WTC11 (cell line): ENCODE results near the gene GOLGA6L2. TPM values are rescaled to one million over a fixed set of nuclear protein-coding genes. Genes with fewer than 3 reads are reported as not detected.

Experiments
- ATAC-seq: fragments of 200-7000 bp; cut with Tn5 transposase; 2 replicates; pipeline ENCODE4 v1.10.0; 2021; ENCODE audit warnings: mild to moderate bottlenecking, moderate library complexity
- CTCF ChIA-PET: fragments of 300-600 bp; sonication (Branson Sonifier 250); formaldehyde crosslinking; loops from one replicate; lab custom pipeline; 2021; ENCODE audit warnings: antibody characterized with exemption; lab: Charles Lee
- POLR2A ChIA-PET: fragments of 350-600 bp; sonication (Branson Sonifier 250); formaldehyde crosslinking; loops from one replicate; lab custom pipeline; 2021; ENCODE audit warnings: antibody characterized with exemption; lab: Charles Lee
- DNase-seq: peaks from one replicate; pipeline ENCODE4 v3.0.0; 2021; ENCODE audit warnings: low spot score
- H3K27ac Mint-ChIP-seq: 2 replicates; pipeline ENCODE4 v1.8.0; 2021; ENCODE audit warnings: mixed read lengths
- H3K27me3 Mint-ChIP-seq: 2 replicates; pipeline ENCODE4 v1.8.0; 2021; ENCODE audit warnings: low read depth, mild to moderate bottlenecking, moderate library complexity, mixed read lengths
- H3K36me3 Mint-ChIP-seq: 2 replicates; pipeline ENCODE4 v1.8.0; 2021; ENCODE audit warnings: mixed read lengths
- H3K4me1 Mint-ChIP-seq: 2 replicates; pipeline ENCODE4 v1.8.0; 2022; ENCODE audit warnings: mixed read lengths
- H3K4me3 Mint-ChIP-seq: 2 replicates; pipeline ENCODE4 v1.8.0; 2021; ENCODE audit warnings: mild to moderate bottlenecking, moderate library complexity, mixed read lengths
- H3K9me3 Mint-ChIP-seq: 2 replicates; pipeline ENCODE4 v1.8.0; 2021; ENCODE audit warnings: mixed read lengths
- FOXJ3 ChIP-seq: sonication (generic); formaldehyde crosslinking; IDR thresholded peaks from 2 replicates; pipeline ENCODE4 v1.9.0; 2021; ENCODE audit warnings: missing genetic modification reagents, mild to moderate bottlenecking, borderline replicate concordance
- FOXP1 ChIP-seq: sonication (generic); formaldehyde crosslinking; IDR thresholded peaks from 2 replicates; pipeline ENCODE4 v1.8.0; 2022; ENCODE audit warnings: missing genetic modification reagents, mild to moderate bottlenecking, moderate library complexity, borderline replicate concordance
- GRHL2 ChIP-seq: fragments of 250-450 bp; sonication (Bioruptor Pico); IDR thresholded peaks from 2 replicates; pipeline ENCODE4 v1.8.0; 2022; ENCODE audit warnings: mild to moderate bottlenecking, moderate library complexity; ENCODE audit not compliant: insufficient replicate concordance, severe bottlenecking
- HMGA2 ChIP-seq: fragments of 250-450 bp; sonication (Bioruptor Pico); IDR thresholded peaks from 2 replicates; pipeline ENCODE4 v1.4.0; 2021; ENCODE audit warnings: mild to moderate bottlenecking, moderate library complexity
- NFATC4 ChIP-seq: fragments of 250-450 bp; sonication (Bioruptor Pico); IDR thresholded peaks from 2 replicates; pipeline ENCODE4 v1.9.0; 2021; ENCODE audit warnings: mild to moderate bottlenecking
- NFYB ChIP-seq: sonication (generic); formaldehyde crosslinking; conservative IDR thresholded peaks from 2 replicates; pipeline ENCODE4 v1.8.0; 2022; ENCODE audit warnings: low read depth, missing genetic modification reagents
- NR1H2 ChIP-seq: sonication (generic); formaldehyde crosslinking; IDR thresholded peaks from 2 replicates; pipeline ENCODE4 v1.9.0; 2021; ENCODE audit warnings: mild to moderate bottlenecking, moderate library complexity, missing genetic modification reagents
- OVOL2 ChIP-seq: fragments of 250-450 bp; sonication (Bioruptor Pico); IDR thresholded peaks from 2 replicates; pipeline ENCODE4 v1.9.0; 2021; ENCODE audit warnings: mild to moderate bottlenecking, borderline replicate concordance
- TEAD1 ChIP-seq: sonication (generic); formaldehyde crosslinking; IDR thresholded peaks from 2 replicates; pipeline ENCODE4 v1.8.0; 2022; ENCODE audit warnings: mild to moderate bottlenecking, missing genetic modification reagents
- ZBTB21 ChIP-seq: sonication (generic); formaldehyde crosslinking; IDR thresholded peaks from 2 replicates; pipeline ENCODE4 v1.8.1; 2023; ENCODE audit warnings: mild to moderate bottlenecking, missing genetic modification reagents, borderline replicate concordance
- ZNF396 ChIP-seq: fragments of 250-450 bp; sonication (Bioruptor Pico); IDR thresholded peaks from 2 replicates; pipeline ENCODE4 v1.8.0; 2021; ENCODE audit warnings: mild to moderate bottlenecking, moderate library complexity, borderline replicate concordance
- total RNA-seq: library from RNA; stranded (reverse); gene quantifications from 3 replicates; pipeline ENCODE4 v1.2.3, GENCODE V29; 2021
- TF ChIP-seq, protein P1 (sequence below): sonication (generic); formaldehyde crosslinking; IDR thresholded peaks from 2 replicates; pipeline ENCODE4 v1.8.1; 2022; ENCODE audit warnings: mild to moderate bottlenecking, moderate library complexity, missing genetic modification reagents
- TF ChIP-seq, protein P2 (sequence below): sonication (generic); formaldehyde crosslinking; IDR thresholded peaks from 2 replicates; pipeline ENCODE4 v1.8.1; 2022; ENCODE audit warnings: missing genetic modification reagents, borderline replicate concordance
- TF ChIP-seq, protein P3 (sequence below): sonication (generic); formaldehyde crosslinking; IDR thresholded peaks from 2 replicates; pipeline ENCODE4 v1.8.0; 2022; ENCODE audit warnings: missing genetic modification reagents
- TF ChIP-seq, protein P4 (sequence below): sonication (generic); formaldehyde crosslinking; IDR thresholded peaks from 2 replicates; pipeline ENCODE4 v1.8.1; 2022; ENCODE audit warnings: low read depth, mild to moderate bottlenecking, moderate library complexity, missing genetic modification reagents, borderline replicate concordance

Gene GOLGA6L2
- total RNA-seq, 1 experiment from 2014 or later: not detected

DNA sequence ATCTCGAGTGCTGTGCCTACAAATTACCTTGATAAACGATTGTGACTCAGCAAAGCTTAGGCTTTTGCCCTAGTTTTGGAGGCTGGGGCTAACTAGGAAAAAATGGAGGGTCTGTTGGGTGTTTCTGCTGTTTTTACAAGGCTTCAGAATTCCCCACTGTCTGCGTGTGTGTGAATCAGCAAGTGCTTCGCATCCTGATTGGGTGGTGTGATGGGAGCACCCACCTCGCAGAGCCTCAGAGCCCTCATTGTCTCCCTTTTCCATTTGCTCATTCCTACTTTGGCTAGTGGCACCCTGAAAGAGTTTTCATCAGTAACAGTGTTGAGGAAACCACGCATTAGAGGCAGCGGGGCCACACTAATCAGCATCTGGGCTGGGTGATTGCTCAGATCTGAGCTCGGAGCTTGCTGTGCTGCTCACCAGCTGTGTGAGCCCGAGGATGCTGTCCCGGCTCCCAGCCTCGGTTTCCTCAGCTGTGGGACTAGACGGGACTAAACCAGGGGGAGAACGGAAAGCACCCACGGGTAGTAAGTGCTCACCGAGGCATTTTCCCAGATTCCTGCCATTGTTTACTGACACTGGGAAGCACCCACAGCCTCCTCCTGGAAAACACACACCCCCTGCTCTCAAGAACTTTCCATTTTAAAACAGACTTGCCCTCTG, 51.9 kb downstream of the GOLGA6L2 start:
- Mint-ChIP-seq H3K27me3 (peaks cover 2% of the 10 kb centered on the region; the same call in 1 of the 2 replicates), H3K27ac (no peak overlapping the region), H3K4me3 (no peak overlapping the region), H3K9me3 (peaks cover 20% of the 10 kb centered on the region), H3K36me3 (peaks cover 18% of the 10 kb centered on the region), H3K4me1 (peaks cover 10% of the 10 kb centered on the region)
- ChIA-PET CTCF (no interaction called here), POLR2A (no interaction called here)
- ATAC-seq (no peak), DNase-seq (no peak)
- TF ChIP-seq ZNF396 (CRISPR knock-in tag): no peak
- TF ChIP-seq NFYB (CRISPR knock-in tag): no peak
- TF ChIP-seq GRHL2 (CRISPR knock-in tag): no peak
- TF ChIP-seq, protein P1, sequence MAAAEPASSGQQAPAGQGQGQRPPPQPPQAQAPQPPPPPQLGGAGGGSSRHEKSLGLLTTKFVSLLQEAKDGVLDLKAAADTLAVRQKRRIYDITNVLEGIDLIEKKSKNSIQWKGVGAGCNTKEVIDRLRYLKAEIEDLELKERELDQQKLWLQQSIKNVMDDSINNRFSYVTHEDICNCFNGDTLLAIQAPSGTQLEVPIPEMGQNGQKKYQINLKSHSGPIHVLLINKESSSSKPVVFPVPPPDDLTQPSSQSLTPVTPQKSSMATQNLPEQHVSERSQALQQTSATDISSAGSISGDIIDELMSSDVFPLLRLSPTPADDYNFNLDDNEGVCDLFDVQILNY (CRISPR knock-in tag): no peak
- TF ChIP-seq, protein P2, sequence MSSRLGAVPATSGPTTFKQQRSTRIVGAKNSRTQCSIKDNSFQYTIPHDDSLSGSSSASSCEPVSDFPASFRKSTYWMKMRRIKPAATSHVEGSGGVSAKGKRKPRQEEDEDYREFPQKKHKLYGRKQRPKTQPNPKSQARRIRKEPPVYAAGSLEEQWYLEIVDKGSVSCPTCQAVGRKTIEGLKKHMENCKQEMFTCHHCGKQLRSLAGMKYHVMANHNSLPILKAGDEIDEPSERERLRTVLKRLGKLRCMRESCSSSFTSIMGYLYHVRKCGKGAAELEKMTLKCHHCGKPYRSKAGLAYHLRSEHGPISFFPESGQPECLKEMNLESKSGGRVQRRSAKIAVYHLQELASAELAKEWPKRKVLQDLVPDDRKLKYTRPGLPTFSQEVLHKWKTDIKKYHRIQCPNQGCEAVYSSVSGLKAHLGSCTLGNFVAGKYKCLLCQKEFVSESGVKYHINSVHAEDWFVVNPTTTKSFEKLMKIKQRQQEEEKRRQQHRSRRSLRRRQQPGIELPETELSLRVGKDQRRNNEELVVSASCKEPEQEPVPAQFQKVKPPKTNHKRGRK (CRISPR knock-in tag): no peak
- TF ChIP-seq HMGA2 (CRISPR knock-in tag): no peak
- TF ChIP-seq, protein P3, sequence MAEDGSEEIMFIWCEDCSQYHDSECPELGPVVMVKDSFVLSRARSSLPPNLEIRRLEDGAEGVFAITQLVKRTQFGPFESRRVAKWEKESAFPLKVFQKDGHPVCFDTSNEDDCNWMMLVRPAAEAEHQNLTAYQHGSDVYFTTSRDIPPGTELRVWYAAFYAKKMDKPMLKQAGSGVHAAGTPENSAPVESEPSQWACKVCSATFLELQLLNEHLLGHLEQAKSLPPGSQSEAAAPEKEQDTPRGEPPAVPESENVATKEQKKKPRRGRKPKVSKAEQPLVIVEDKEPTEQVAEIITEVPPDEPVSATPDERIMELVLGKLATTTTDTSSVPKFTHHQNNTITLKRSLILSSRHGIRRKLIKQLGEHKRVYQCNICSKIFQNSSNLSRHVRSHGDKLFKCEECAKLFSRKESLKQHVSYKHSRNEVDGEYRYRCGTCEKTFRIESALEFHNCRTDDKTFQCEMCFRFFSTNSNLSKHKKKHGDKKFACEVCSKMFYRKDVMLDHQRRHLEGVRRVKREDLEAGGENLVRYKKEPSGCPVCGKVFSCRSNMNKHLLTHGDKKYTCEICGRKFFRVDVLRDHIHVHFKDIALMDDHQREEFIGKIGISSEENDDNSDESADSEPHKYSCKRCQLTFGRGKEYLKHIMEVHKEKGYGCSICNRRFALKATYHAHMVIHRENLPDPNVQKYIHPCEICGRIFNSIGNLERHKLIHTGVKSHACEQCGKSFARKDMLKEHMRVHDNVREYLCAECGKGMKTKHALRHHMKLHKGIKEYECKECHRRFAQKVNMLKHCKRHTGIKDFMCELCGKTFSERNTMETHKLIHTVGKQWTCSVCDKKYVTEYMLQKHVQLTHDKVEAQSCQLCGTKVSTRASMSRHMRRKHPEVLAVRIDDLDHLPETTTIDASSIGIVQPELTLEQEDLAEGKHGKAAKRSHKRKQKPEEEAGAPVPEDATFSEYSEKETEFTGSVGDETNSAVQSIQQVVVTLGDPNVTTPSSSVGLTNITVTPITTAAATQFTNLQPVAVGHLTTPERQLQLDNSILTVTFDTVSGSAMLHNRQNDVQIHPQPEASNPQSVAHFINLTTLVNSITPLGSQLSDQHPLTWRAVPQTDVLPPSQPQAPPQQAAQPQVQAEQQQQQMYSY (CRISPR knock-in tag): no peak
- no peak for TF ChIP-seq TEAD1 (CRISPR knock-in tag)
- TF ChIP-seq NFATC4: no peak
- no peak for TF ChIP-seq OVOL2 (CRISPR knock-in tag)
- TF ChIP-seq, protein P4, sequence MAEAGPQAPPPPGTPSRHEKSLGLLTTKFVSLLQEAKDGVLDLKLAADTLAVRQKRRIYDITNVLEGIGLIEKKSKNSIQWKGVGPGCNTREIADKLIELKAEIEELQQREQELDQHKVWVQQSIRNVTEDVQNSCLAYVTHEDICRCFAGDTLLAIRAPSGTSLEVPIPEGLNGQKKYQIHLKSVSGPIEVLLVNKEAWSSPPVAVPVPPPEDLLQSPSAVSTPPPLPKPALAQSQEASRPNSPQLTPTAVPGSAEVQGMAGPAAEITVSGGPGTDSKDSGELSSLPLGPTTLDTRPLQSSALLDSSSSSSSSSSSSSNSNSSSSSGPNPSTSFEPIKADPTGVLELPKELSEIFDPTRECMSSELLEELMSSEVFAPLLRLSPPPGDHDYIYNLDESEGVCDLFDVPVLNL (CRISPR knock-in tag): no peak
- TF ChIP-seq FOXJ3 (CRISPR knock-in tag): no peak
- TF ChIP-seq NR1H2: no peak
- TF ChIP-seq FOXP1 (CRISPR knock-in tag): no peak
- TF ChIP-seq ZBTB21: no peak

Other genes starting within 250 kb of the GOLGA6L2 start
- gene GOLGA6L26, start 113.0 kb downstream of the GOLGA6L2 start, total RNA-seq: not detected in 3 replicates
- 0.16 to 0.23 TPM (median 0.22 TPM) in 3 replicates for gene GOLGA8S, start 92.5 kb downstream of the GOLGA6L2 start, total RNA-seq
- gene MKRN3, start 118.4 kb upstream of the GOLGA6L2 start, total RNA-seq: not detected in 3 replicates
- 10.7 to 12.4 TPM (median 11.2 TPM) in 3 replicates for gene MAGEL2, start 200.6 kb upstream of the GOLGA6L2 start, total RNA-seq
- 40.0 to 49.7 TPM (median 45.1 TPM) in 3 replicates for gene NDN, start 240.1 kb upstream of the GOLGA6L2 start, total RNA-seq